Suprapubic skin (tissue), 4 donors: ENCODE data around the gene ZNF493. TPM values are rescaled to one million over a fixed set of nuclear protein-coding genes. Genes with fewer than 3 reads are reported as not detected.

Source experiments
- DNase-seq, 2 donors: peaks; one replicate each; pipeline ENCODE4 v3.0.0-alpha.2; 2019; ENCODE audit warnings: low spot score in 2 of 2
- H3K27ac ChIP-seq: fragments of 200-600 bp; sonication (generic); one replicate; pipeline ENCODE4 v1.5.1; 2019
- H3K27me3 ChIP-seq: fragments of 200-600 bp; sonication (generic); one replicate; pipeline ENCODE4 v1.5.1; 2019
- H3K36me3 ChIP-seq: fragments of 200-600 bp; sonication (generic); one replicate; pipeline ENCODE4 v1.5.1; 2019
- H3K4me1 ChIP-seq: fragments of 200-600 bp; sonication (generic); one replicate; pipeline ENCODE4 v1.5.1; 2019
- H3K4me3 ChIP-seq: fragments of 200-600 bp; sonication (generic); one replicate; pipeline ENCODE4 v1.5.1; 2019; ENCODE audit warnings: mild to moderate bottlenecking
- H3K9me3 ChIP-seq: fragments of 200-600 bp; sonication (generic); one replicate; pipeline ENCODE4 v1.5.1; 2019
- CTCF ChIP-seq, 2 donors: fragments of 200-600 bp in 1 of 2; fragments of 450-650 bp in 1 of 2; sonication (generic) in 1 of 2; IDR thresholded peaks; one replicate each; pipeline ENCODE4 v1.5.1; 2016 to 2019; ENCODE audit warnings: antibody characterized with exemption in 2 of 2, mild to moderate bottlenecking in 1 of 2, moderate library complexity in 1 of 2
- EP300 ChIP-seq: sonication (generic); formaldehyde crosslinking; IDR thresholded peaks from one replicate; pipeline ENCODE4 v1.6.1; 2017; ENCODE audit warnings: antibody characterized with exemption
- POLR2A ChIP-seq, 2 donors: fragments of 450-650 bp; IDR thresholded peaks; one replicate each; pipeline ENCODE4 v1.6.1; 2017; ENCODE audit warnings: antibody characterized with exemption in 2 of 2, mild to moderate bottlenecking in 2 of 2, moderate library complexity in 2 of 2
- POLR2AphosphoS5 ChIP-seq, 3 donors: sonication (generic); formaldehyde crosslinking; IDR thresholded peaks; one replicate each; pipeline ENCODE4 v1.6.1; 2017; ENCODE audit warnings: antibody characterized with exemption in 3 of 3
- whole genome bisulfite sequencing: methylation state at CpG from one replicate; pipeline ENCODE4 v1.1.5; 2018; 5-methylcytosine and 5-hydroxymethylcytosine counted together
- total RNA-seq, 4 donors: library from RNA; depleted of rRNA; stranded (reverse); fragments of >200 nt; gene quantifications; one replicate each; pipeline ENCODE4 v1.1.0, GENCODE V29; 2016

Gene ZNF493
- total RNA-seq, 4 donors from 2014 or later, result 12.8 to 52.6 (median 21.8) TPM

DNA sequence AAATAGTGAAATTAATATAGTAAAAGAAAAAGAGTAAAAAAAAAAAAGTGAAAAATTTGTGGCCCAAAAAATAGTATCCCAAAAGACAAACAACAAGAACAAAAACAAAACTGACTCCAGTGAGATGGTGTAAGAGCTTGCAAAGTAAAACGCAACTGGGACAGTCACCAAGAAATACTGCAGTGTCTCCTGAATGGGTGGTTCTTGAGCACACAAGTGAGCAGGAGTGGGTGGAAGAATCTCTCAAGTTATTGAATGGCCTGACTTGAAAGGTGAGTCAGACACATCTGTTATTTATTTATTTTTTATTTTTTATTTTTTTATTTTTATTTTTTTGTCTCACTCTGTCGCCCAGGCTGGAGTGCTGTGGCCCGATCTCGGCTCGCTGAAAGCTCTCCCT, 1.9 kb downstream of the ZNF493 start:
- no peaks in the 10 kb centered on the region for H3K27me3 ChIP-seq
- WGBS, result 90% methylated on average over 5 of the region's 5 CpGs
- H3K9me3 ChIP-seq, result no peaks in the 10 kb centered on the region
- no peak overlapping the region for H3K27ac ChIP-seq
- no peak for TF ChIP-seq EP300
- TF ChIP-seq CTCF (IDR thresholded peaks at IDR 0.05), result no peak
- TF ChIP-seq POLR2A (IDR thresholded peaks at IDR 0.05), result no peak
- TF ChIP-seq POLR2AphosphoS5 (IDR thresholded peaks at IDR 0.05), result no peak
- no peak for DNase-seq
- H3K36me3 ChIP-seq, result peaks cover 24% of the 10 kb centered on the region
- no peak overlapping the region for H3K4me3 ChIP-seq
- peaks cover 22% of the 10 kb centered on the region for H3K4me1 ChIP-seq

DNA sequence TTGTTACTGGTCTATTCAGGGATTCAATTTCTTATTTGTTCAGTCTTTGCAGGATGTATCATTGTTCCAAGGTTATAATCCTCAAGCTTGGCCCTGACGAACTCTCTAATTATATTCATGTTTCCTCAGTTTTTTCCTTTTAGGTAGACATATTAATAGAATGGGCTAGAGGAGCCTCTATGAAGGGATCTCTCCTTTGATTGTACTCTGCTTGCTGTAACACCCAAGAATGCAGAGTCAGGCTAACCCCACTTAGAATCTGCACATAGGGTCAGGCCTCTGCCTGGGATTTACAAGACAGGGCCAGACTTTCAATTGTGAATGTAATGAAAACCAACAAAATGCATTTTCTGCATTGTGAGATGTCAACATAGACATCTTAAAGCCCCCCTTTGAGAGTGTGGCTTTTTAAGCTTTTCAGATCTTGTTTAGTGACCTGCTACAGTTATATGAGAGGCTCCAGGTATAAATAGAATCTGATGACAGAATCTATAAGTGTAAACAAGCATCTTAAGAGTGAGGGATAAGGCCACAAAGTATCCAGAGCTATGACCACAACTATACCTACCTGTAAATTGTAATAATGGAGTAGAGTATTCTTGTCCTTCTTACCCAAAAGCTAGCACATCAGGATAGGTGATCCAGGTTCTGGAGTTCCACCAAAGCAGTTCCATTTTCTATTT, 5.5 kb downstream of the ZNF493 start:
- Histone ChIP-seq H3K9me3 (no peaks in the 10 kb centered on the region), H3K27ac (no peak overlapping the region), H3K36me3 (peaks cover 44% of the 10 kb centered on the region), H3K27me3 (no peaks in the 10 kb centered on the region), H3K4me3 (no peak overlapping the region), H3K4me1 (peaks cover 16% of the 10 kb centered on the region)
- 79% methylated on average over 1 of the region's 1 CpG for WGBS
- DNase-seq, result no peak
- no peak for TF ChIP-seq EP300
- no peak for TF ChIP-seq CTCF (IDR thresholded peaks at IDR 0.05)
- no peak for TF ChIP-seq POLR2A (IDR thresholded peaks at IDR 0.05)
- no peak for TF ChIP-seq POLR2AphosphoS5 (IDR thresholded peaks at IDR 0.05)

- WGBS, result 98% methylated on average over 1 of the region's 1 CpG
- no peak overlapping the region for H3K27ac ChIP-seq
- peaks cover 4% of the 10 kb centered on the region for H3K9me3 ChIP-seq
- no peak overlapping the region for H3K4me3 ChIP-seq
- no peak for DNase-seq
- H3K27me3 ChIP-seq, result no peaks in the 10 kb centered on the region
- TF ChIP-seq EP300, result no peak
- no peak for TF ChIP-seq POLR2A (IDR thresholded peaks at IDR 0.05)
- no peak for TF ChIP-seq POLR2AphosphoS5 (IDR thresholded peaks at IDR 0.05)
- TF ChIP-seq CTCF (IDR thresholded peaks at IDR 0.05), result no peak
- H3K36me3 ChIP-seq, result peaks cover 90% of the 10 kb centered on the region
- no peaks in the 10 kb centered on the region for H3K4me1 ChIP-seq
These were observed 13.2 kb downstream of the ZNF493 start for GRCh38 chr19:21410166-21410565.

- peaks cover 54% of the 10 kb centered on the region for H3K9me3 ChIP-seq
- no peaks in the 10 kb centered on the region for H3K4me1 ChIP-seq
- no peak overlapping the region for H3K27ac ChIP-seq
- no peaks in the 10 kb centered on the region for H3K27me3 ChIP-seq
- H3K36me3 ChIP-seq, result peaks cover 15% of the 10 kb centered on the region
- no peak overlapping the region for H3K4me3 ChIP-seq
- TF ChIP-seq POLR2AphosphoS5 (IDR thresholded peaks at IDR 0.05) (no peak), POLR2A (IDR thresholded peaks at IDR 0.05) (no peak), EP300 (no peak), CTCF (IDR thresholded peaks at IDR 0.05) (no peak)
- DNase-seq, result no peak
These were observed 25.3 kb downstream of the ZNF493 start for GRCh38 chr19:21422244-21422643.

DNA sequence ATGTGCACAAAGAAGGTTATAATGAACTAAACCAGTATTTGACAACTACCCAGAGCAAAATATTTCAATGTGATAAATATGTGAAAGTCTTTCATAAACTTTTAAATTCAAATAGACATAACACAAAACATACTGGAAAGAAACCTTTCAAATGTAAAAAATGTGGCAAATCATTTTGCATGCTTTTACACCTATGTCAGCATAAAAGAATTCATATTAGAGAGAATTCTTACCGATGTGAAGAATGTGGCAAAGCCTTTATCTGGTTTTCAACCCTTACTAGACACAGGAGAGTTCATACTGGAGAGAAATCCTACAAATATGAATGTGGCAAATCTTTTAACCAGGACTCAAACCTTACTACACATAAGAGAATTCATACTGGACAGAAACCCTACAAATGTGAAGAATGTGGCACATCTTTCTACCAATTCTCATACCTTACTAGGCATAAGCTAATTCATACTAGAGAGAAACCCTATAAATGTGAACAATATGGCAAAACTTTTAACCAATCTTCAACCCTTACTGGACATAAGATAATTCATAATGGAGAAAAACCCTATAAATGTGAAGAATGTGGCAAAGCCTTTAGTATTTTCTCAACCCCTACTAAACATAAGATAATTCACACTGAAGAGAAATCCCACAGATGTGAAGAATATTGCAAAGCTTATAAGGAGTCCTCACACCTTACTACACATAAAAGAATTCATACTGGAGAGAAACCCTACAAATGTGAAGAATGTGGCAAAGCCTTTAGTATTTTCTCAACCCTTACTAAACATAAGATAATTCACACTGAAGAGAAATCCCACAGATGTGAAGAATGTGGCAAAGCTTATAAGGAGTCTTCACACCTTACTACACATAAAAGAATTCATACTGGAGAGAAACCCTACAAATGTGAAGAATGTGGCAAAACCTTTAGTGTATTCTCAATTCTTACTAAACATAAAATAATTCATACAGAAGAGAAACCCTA, 26.4 kb downstream of the ZNF493 start:
- H3K27me3 ChIP-seq, result no peaks in the 10 kb centered on the region
- H3K9me3 ChIP-seq, result peaks cover 62% of the 10 kb centered on the region
- H3K4me1 ChIP-seq, result no peaks in the 10 kb centered on the region
- peaks cover 9% of the 10 kb centered on the region for H3K36me3 ChIP-seq
- 97% methylated on average over 1 of the region's 1 CpG for WGBS
- no peak for DNase-seq
- no peak overlapping the region for H3K4me3 ChIP-seq
- H3K27ac ChIP-seq, result no peak overlapping the region
- no peak for TF ChIP-seq POLR2A (IDR thresholded peaks at IDR 0.05)
- no peak for TF ChIP-seq POLR2AphosphoS5 (IDR thresholded peaks at IDR 0.05)
- TF ChIP-seq EP300, result no peak
- TF ChIP-seq CTCF (IDR thresholded peaks at IDR 0.05), result no peak
